ENCODE data around the gene HNF4A.
"Not testable (repeated sequence)": the region's sequence is repeated elsewhere in the genome, so short reads cannot be mapped to it uniquely, and the experiment has no call there.

Gene HNF4A

GRCh38 chr20:44345941-44346340 lies 9.6 kb upstream of the HNF4A start:
- not testable (repeated sequence) for DNase-seq

GRCh38 chr20:44348168-44348659 lies 7.3 kb upstream of the HNF4A start:
- DNase-seq = no peak

- no peak for DNase-seq
Measured at GRCh38 chr20:44349349-44349748, 6.2 kb upstream of the HNF4A start.

GRCh38 chr20:44350567-44350966 lies 4.9 kb upstream of the HNF4A start:
- DNase-seq = no peak

- no peak for DNase-seq
Measured at GRCh38 chr20:44354979-44355497, 461 bp upstream of the HNF4A start.

- no peak for DNase-seq
Measured at GRCh38 chr20:44356353-44356723, 839 bp downstream of the HNF4A start.

GRCh38 chr20:44357020-44357419 lies 1.5 kb downstream of the HNF4A start:
- no peak for DNase-seq

GRCh38 chr20:44357555-44358125 lies 2.1 kb downstream of the HNF4A start:
- DNase-seq = no peak

- no peak for DNase-seq
Measured at GRCh38 chr20:44358776-44359175, 3.3 kb downstream of the HNF4A start.

- no peak for DNase-seq
Measured at GRCh38 chr20:44360221-44360620, 4.7 kb downstream of the HNF4A start.

GRCh38 chr20:44361021-44361420 lies 5.5 kb downstream of the HNF4A start:
- DNase-seq = no peak

GRCh38 chr20:44362466-44362940 lies 7.0 kb downstream of the HNF4A start:
- no peak for DNase-seq

GRCh38 chr20:44364068-44364467 lies 8.6 kb downstream of the HNF4A start:
- no peak for DNase-seq

- DNase-seq = no peak
Measured at GRCh38 chr20:44364780-44365179, 9.3 kb downstream of the HNF4A start.

- no peak for DNase-seq
Measured at GRCh38 chr20:44367746-44368145, 12.2 kb downstream of the HNF4A start.

- no peak for DNase-seq
Measured at GRCh38 chr20:44370639-44371218, 15.2 kb downstream of the HNF4A start.

GRCh38 chr20:44382641-44383040 lies 27.1 kb downstream of the HNF4A start:
- no peak for DNase-seq

GRCh38 chr20:44384423-44385027 lies 29.0 kb downstream of the HNF4A start:
- peak; percentile 51 for DNase-seq

GRCh38 chr20:44388466-44389023 lies 33.0 kb downstream of the HNF4A start:
- DNase-seq = peak; percentile 71

- no peak for DNase-seq
Measured at GRCh38 chr20:44389871-44390270, 34.4 kb downstream of the HNF4A start.

GRCh38 chr20:44390280-44390679 lies 34.8 kb downstream of the HNF4A start:
- no peak for DNase-seq

GRCh38 chr20:44392088-44392775 lies 36.7 kb downstream of the HNF4A start:
- DNase-seq = no peak
